HL-60 (cell line): ENCODE measurements around the gene MKI67.

Experiments
- CTCF ChIP-seq: IDR thresholded peaks from one replicate; pipeline ENCODE4 v1.5.1; 2011; ENCODE audit warnings: low read length, control low read depth, inconsistent platforms; ENCODE audit not compliant: insufficient read depth
- GABPA ChIP-seq: IDR thresholded peaks from 2 replicates; pipeline ENCODE4 v1.6.1; 2012; ENCODE audit warnings: low read depth
- POLR2AphosphoS5 ChIP-seq: IDR thresholded peaks from 2 replicates; pipeline ENCODE4 v1.6.1; 2012; ENCODE audit warnings: low read depth
- TF ChIP-seq, protein P1 (sequence below): IDR thresholded peaks from 2 replicates; pipeline ENCODE4 v1.6.1; 2012; ENCODE audit warnings: low read depth; ENCODE audit not compliant: insufficient replicate concordance

DNA sequence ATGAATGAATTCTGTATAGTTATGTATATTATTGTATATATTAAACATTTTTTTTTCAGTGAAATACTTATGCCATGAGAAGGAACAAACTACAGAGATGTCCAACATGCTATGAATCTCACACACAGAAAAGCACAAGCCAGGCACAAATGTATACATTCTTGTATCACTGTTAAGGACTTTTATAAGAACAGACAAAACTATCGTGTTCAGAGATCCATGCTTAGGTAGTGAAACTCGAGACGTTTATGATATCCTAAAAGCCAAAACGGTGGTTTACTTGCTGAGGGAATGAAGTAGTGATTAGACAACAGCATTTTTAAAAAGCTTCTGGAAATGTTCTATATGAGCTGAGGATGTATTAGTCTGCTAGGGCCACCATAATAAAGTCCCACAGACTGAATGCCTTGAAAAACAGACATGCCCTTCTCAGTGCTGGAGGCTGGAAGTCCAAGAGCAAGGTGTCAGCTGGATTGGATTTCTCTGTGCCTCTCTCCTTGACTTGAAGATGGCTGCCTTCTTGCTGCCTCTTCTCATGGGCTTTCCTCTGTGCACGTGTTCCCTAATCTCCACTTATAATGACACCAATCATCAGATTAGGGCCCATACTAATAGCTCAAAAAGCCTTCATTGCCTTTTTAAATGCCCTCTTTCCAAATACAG, 4.3 kb downstream of the MKI67 start:
- TF ChIP-seq CTCF (no peak), POLR2AphosphoS5 (no peak), GABPA (no peak)
- TF ChIP-seq, protein P1, sequence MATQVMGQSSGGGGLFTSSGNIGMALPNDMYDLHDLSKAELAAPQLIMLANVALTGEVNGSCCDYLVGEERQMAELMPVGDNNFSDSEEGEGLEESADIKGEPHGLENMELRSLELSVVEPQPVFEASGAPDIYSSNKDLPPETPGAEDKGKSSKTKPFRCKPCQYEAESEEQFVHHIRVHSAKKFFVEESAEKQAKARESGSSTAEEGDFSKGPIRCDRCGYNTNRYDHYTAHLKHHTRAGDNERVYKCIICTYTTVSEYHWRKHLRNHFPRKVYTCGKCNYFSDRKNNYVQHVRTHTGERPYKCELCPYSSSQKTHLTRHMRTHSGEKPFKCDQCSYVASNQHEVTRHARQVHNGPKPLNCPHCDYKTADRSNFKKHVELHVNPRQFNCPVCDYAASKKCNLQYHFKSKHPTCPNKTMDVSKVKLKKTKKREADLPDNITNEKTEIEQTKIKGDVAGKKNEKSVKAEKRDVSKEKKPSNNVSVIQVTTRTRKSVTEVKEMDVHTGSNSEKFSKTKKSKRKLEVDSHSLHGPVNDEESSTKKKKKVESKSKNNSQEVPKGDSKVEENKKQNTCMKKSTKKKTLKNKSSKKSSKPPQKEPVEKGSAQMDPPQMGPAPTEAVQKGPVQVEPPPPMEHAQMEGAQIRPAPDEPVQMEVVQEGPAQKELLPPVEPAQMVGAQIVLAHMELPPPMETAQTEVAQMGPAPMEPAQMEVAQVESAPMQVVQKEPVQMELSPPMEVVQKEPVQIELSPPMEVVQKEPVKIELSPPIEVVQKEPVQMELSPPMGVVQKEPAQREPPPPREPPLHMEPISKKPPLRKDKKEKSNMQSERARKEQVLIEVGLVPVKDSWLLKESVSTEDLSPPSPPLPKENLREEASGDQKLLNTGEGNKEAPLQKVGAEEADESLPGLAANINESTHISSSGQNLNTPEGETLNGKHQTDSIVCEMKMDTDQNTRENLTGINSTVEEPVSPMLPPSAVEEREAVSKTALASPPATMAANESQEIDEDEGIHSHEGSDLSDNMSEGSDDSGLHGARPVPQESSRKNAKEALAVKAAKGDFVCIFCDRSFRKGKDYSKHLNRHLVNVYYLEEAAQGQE = no peak
